Stimulated activated memory B cell treated with anti-CD40 and anti-IgM and Interleukin-4, amounts not matched to agents 10 μg/mL and 1 μg/mL and 100 μg/mL, for 72 hours (primary cell): ENCODE results near the gene ZNF672.
A peak's percentile ranks its signal among the peaks of the same experiment; 100 is the strongest.
"Not testable (repeated sequence)": the region's sequence is repeated elsewhere in the genome, so short reads cannot be mapped to it uniquely, and the experiment has no call there.

Experiments used
- ATAC-seq: fragments of 150-1000 bp; cut with Tn5 transposase; 2 replicates; pipeline ENCODE4 v1.10.0; 2021
- H3K27ac Mint-ChIP-seq: one replicate; pipeline ENCODE4 v1.8.0; 2022; ENCODE audit warnings: mild to moderate bottlenecking, mixed read lengths
- H3K27me3 Mint-ChIP-seq: one replicate; pipeline ENCODE4 v1.8.0; 2022; ENCODE audit warnings: mixed read lengths
- H3K36me3 Mint-ChIP-seq: one replicate; pipeline ENCODE4 v1.8.0; 2022; ENCODE audit warnings: mixed read lengths
- H3K4me1 Mint-ChIP-seq: one replicate; pipeline ENCODE4 v1.8.0; 2022; ENCODE audit warnings: mixed read lengths
- H3K4me3 Mint-ChIP-seq: one replicate; pipeline ENCODE4 v1.8.0; 2022; ENCODE audit warnings: mild to moderate bottlenecking, moderate library complexity, mixed read lengths
- H3K9me3 Mint-ChIP-seq: one replicate; pipeline ENCODE4 v1.8.0; 2022; ENCODE audit warnings: mixed read lengths

ZNF672 gene

DNA sequence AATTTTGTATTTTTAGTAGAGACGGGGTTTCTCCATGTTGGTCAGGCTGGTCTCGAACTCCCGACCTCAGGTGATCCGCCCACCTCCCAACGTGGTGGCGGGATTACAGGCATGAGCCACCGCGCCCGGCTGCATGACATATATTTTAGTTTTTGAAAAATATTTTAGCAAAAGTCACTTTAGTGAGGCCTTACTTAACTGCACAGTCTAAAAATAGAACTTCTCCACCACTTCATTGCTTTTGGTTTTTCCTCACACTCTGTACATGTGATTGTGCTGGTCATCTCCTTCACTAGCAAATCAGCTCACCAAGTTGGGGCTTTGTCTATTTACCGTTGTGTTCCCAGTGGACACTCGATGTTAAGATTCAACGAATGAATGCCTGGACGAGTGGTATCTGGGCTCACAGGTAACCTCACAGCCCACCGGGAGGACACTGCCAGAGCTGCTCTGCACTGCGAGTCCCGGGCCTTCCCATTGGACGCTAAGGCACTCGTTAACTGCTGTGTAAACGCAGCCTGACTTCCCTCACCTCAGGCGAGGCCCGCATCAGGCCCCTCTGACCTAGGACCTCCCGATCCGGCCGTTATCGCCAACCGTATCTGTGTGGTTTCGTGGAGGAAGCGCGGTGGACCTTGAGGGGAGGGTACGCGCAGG, 34.9 kb downstream of the ZNF672 start:
- H3K9me3 Mint-ChIP-seq, result no peaks in the 10 kb centered on the region

DNA sequence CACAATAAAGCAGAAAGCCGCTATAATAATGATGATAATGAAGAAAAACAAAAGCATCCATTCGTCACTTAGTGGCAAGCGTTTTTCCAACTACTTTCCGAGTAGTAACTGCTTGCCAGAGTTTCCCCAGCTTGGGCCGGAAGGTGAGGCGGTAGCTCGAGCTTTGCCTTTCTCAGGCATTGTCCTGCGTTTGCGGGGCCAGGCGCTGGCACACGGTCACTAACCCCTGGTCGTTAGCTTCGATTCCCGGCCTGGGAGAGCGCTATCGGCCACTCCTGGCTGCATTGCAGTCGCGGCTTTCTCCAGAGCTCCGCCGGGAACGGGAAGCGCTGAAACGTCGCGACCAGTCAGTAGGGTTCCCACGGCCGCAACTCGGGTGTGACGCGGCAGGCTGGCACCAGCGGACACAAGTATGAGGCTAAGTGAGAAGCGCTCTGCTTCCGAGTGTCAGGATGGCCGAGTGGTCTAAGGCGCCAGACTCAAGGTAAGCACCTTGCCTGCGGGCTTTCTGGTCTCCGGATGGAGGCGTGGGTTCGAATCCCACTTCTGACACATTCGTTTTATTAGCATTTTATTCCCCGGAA, 35.5 kb downstream of the ZNF672 start:
- Mint-ChIP-seq H3K27ac (peak overlapping the region; percentile 89), H3K36me3 (no peaks in the 10 kb centered on the region), H3K27me3 (no peaks in the 10 kb centered on the region), H3K4me1 (peaks cover 21% of the 10 kb centered on the region), H3K9me3 (no peaks in the 10 kb centered on the region), H3K4me3 (peak overlapping the region; percentile 98)
- peak; percentile 92 for ATAC-seq

More for the DNA sequence above, 34.9 kb downstream of the ZNF672 start:
- Mint-ChIP-seq H3K27ac (peak overlapping the region; percentile 89), H3K36me3 (no peaks in the 10 kb centered on the region), H3K4me1 (peaks cover 21% of the 10 kb centered on the region), H3K27me3 (no peaks in the 10 kb centered on the region), H3K4me3 (peak overlapping the region; percentile 98)
- peak; percentile 58 for ATAC-seq

GRCh38 chr1:248873993-248874533, 36.0 kb downstream of the ZNF672 start:
- Mint-ChIP-seq H3K27ac (peak overlapping the region; percentile 89), H3K36me3 (no peaks in the 10 kb centered on the region), H3K9me3 (no peaks in the 10 kb centered on the region), H3K27me3 (no peaks in the 10 kb centered on the region), H3K4me1 (peaks cover 21% of the 10 kb centered on the region), H3K4me3 (peak overlapping the region; percentile 98)
- peak; percentile 85 for ATAC-seq

DNA sequence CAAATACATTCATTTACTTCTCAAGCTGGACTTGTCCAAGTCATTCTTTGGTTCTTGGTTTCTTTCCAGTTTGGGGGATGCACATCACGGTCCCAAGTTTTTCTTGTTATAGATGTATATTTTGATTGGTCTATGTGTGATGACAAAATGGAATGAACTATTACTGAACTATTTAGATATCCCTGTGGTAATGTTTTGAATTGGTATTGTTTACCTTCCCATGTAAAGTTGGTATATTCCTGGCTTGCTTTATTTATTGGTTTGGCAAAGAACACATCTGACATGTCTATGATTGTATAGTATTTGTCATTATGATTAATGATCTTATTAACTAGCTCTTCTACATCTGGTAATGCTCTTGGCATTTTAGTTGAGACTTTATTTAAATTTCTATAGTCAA, 43.2 kb downstream of the ZNF672 start:
- H3K27ac Mint-ChIP-seq, result no peak overlapping the region
- no peaks in the 10 kb centered on the region for H3K27me3 Mint-ChIP-seq
- no peak for ATAC-seq

DNA sequence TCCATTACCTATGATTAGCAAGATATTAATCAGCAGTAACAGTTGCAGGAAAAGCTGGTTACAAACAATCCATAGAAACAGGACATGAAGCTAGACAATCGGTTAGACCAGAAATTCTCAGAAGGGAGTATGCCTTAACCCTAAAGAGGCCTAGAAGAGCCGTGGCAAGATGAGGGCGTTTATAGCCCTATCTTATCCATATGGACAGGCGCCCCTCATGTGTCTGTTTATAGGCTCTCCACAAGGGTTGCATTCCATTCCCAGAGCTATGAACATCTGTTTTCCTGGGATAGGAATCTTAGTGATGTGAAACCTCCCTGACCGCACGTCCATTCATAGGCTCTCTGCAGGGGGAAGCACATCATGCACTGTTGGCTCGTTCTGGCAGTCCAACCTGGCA, 44.4 kb downstream of the ZNF672 start:
- H3K4me3 Mint-ChIP-seq, H3K36me3 Mint-ChIP-seq, ATAC-seq, H3K27ac Mint-ChIP-seq, H3K27me3 Mint-ChIP-seq, H3K9me3 Mint-ChIP-seq: not testable (repeated sequence)
- H3K4me1 Mint-ChIP-seq, result peaks cover 15% of the 10 kb centered on the region

More for the DNA sequence above, 43.2 kb downstream of the ZNF672 start:
- no peaks in the 10 kb centered on the region for H3K36me3 Mint-ChIP-seq
- no peak overlapping the region for H3K4me3 Mint-ChIP-seq
- H3K4me1 Mint-ChIP-seq, result peaks cover 18% of the 10 kb centered on the region
- no peaks in the 10 kb centered on the region for H3K9me3 Mint-ChIP-seq

DNA sequence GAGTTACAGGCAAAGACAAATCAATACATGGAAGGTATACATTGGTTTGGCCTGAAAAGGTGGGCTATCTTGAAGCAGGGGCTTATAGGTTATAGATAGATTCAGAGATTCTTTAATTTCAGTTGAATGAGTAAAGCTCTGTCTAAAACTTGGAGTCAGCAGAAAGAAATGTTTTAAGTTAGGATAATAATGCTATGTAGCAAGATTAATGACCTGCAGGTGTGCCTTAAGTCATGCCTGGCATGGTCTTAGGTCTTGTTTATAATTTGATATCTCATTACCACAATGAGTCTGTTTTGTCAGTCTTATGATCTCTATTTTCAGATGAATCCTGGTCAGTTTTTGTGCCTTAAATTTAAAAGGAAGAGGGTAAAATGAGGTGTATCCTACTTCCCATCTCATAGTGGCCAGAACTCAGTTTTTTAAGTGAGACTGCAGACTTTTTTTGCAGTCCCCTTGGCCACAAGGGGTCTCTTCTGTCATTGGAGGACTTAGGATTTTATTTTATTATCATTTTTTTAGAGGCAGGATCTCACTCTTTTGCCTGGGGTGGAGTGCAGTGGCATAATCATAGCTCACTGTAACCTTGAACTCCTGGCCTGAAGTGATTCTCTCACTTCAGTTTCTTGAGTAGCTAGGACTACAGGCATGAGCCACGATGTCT, 46.7 kb downstream of the ZNF672 start:
- H3K4me3 Mint-ChIP-seq, result no peak overlapping the region
- H3K27ac Mint-ChIP-seq, result no peak overlapping the region
- ATAC-seq, result no peak
- no peaks in the 10 kb centered on the region for H3K27me3 Mint-ChIP-seq
- peaks cover 14% of the 10 kb centered on the region for H3K4me1 Mint-ChIP-seq
- H3K9me3 Mint-ChIP-seq, result no peaks in the 10 kb centered on the region
- H3K36me3 Mint-ChIP-seq, result no peaks in the 10 kb centered on the region

GRCh38 chr1:248885646-248886045, 47.6 kb downstream of the ZNF672 start:
- peaks cover 14% of the 10 kb centered on the region for H3K4me1 Mint-ChIP-seq
- H3K27ac Mint-ChIP-seq, result peak overlapping the region; percentile 57
- H3K9me3 Mint-ChIP-seq, result no peaks in the 10 kb centered on the region
- no peaks in the 10 kb centered on the region for H3K27me3 Mint-ChIP-seq
- no peak for ATAC-seq
- no peaks in the 10 kb centered on the region for H3K36me3 Mint-ChIP-seq
- H3K4me3 Mint-ChIP-seq, result no peak overlapping the region

- Mint-ChIP-seq H3K36me3 (no peaks in the 10 kb centered on the region), H3K4me3 (no peak overlapping the region), H3K9me3 (no peaks in the 10 kb centered on the region), H3K27ac (peak overlapping the region; percentile 57), H3K4me1 (peaks cover 14% of the 10 kb centered on the region), H3K27me3 (no peaks in the 10 kb centered on the region)
- ATAC-seq, result no peak
Measured at GRCh38 chr1:248886237-248886895, 48.3 kb downstream of the ZNF672 start.

GRCh38 chr1:248889914-248890243, 51.9 kb downstream of the ZNF672 start:
- not testable (repeated sequence) for H3K27ac Mint-ChIP-seq, ATAC-seq, H3K36me3 Mint-ChIP-seq, H3K9me3 Mint-ChIP-seq, H3K4me3 Mint-ChIP-seq, H3K27me3 Mint-ChIP-seq
- peaks cover 14% of the 10 kb centered on the region for H3K4me1 Mint-ChIP-seq

DNA sequence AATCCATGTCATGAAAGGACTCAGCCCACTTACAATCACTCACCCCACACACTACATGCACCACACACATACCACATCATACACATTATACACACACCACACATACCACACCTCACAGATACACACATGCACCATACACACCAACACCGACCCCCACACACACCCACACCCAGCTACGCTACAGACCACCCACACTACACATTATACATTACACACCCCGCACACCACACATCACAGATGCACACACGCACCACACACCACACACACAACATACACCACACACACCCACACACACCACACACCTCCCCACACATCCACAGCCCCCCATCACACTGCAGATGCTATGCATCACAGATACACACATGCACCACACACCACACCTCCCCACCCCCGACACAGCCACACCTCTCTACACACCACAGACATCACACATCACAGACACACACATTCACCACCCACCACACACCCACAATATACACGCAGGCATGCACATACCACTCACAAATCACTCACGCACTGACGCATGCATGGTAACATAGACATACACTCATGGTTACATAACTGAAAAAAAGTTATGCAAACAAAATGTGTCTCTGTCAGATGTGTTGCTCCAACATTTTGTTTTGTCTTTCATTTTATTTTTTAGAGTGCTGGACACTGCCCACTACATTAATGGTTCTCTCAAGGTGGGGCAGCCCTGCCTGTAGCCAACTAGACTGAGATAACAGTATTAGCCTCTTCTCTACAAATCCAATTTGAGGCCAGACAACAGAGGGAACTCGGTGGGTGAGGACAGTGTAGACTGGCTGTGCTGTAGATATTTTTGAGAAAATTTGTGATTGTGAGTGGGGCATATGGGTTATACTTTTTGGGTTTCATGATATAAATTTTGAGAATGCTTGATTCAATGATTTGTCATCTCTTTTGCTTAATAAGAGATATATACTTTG, 52.8 kb downstream of the ZNF672 start:
- no peak for ATAC-seq
- peaks cover 2% of the 10 kb centered on the region for H3K27me3 Mint-ChIP-seq
- peaks cover 7% of the 10 kb centered on the region for H3K4me1 Mint-ChIP-seq
- H3K9me3 Mint-ChIP-seq, result no peaks in the 10 kb centered on the region
- H3K36me3 Mint-ChIP-seq, result no peaks in the 10 kb centered on the region
- no peak overlapping the region for H3K4me3 Mint-ChIP-seq
- H3K27ac Mint-ChIP-seq, result no peak overlapping the region

DNA sequence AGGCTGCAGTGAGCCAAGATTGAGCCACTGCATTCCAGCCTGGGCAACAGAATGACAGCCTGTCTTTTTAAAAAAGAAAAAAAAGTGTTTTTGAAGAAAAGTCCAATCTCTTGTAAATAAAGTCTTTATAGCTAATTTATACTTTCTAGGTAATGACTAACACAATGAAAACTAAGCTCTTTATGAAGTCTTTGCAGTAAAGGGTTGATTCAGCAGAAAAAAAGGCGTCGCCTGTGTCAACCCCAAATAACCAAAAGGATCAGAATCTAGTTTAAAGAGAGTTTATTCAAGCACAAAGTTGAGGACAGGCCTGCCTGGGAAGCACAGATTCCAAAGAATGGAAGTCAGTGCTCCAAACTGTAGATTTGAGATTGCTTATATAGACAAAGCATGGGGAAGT, 53.7 kb downstream of the ZNF672 start:
- no peaks in the 10 kb centered on the region for H3K9me3 Mint-ChIP-seq
- H3K27ac Mint-ChIP-seq, result no peak overlapping the region
- no peaks in the 10 kb centered on the region for H3K4me1 Mint-ChIP-seq
- H3K27me3 Mint-ChIP-seq, result peaks cover 11% of the 10 kb centered on the region
- H3K4me3 Mint-ChIP-seq, result no peak overlapping the region
- no peak for ATAC-seq
- no peaks in the 10 kb centered on the region for H3K36me3 Mint-ChIP-seq

DNA sequence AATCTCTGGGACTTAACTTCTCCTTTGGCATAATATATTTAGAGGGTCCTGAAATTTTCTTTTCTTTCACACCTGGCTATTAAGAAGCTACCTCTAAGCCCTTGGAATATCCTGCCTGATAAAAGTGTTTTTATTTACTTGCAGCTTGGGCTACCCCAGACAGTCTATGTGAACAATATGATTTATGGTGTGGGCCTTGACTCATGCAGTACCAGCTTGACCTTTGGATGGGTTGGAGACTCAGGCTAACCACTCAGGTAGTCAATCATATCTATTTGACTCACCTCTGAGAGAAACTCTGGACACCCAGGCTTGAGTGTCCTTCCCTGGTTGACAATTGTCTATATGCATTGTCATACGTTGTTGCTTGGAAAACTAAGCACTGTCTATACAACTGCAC, 54.6 kb downstream of the ZNF672 start:
- H3K9me3 Mint-ChIP-seq, result no peaks in the 10 kb centered on the region

GRCh38 chr1:248894837-248895236, 56.8 kb downstream of the ZNF672 start:
- no peak overlapping the region for H3K27ac Mint-ChIP-seq
- no peaks in the 10 kb centered on the region for H3K36me3 Mint-ChIP-seq

More for the DNA sequence above, 54.6 kb downstream of the ZNF672 start:
- no peaks in the 10 kb centered on the region for H3K36me3 Mint-ChIP-seq
- peaks cover 11% of the 10 kb centered on the region for H3K27me3 Mint-ChIP-seq
- no peak overlapping the region for H3K27ac Mint-ChIP-seq
- no peak for ATAC-seq
- H3K4me3 Mint-ChIP-seq, result no peak overlapping the region
- no peaks in the 10 kb centered on the region for H3K4me1 Mint-ChIP-seq

GRCh38 chr1:248897412-248898337, 59.7 kb downstream of the ZNF672 start:
- H3K9me3 Mint-ChIP-seq, result no peaks in the 10 kb centered on the region
- no peak overlapping the region for H3K27ac Mint-ChIP-seq
- ATAC-seq, result no peak
- peaks cover 32% of the 10 kb centered on the region for H3K27me3 Mint-ChIP-seq
- H3K4me3 Mint-ChIP-seq, result no peak overlapping the region
- H3K4me1 Mint-ChIP-seq, result no peaks in the 10 kb centered on the region
- no peaks in the 10 kb centered on the region for H3K36me3 Mint-ChIP-seq

More at GRCh38 chr1:248894837-248895236, 56.8 kb downstream of the ZNF672 start:
- ATAC-seq, result no peak
- Mint-ChIP-seq H3K4me3 (no peak overlapping the region), H3K4me1 (no peaks in the 10 kb centered on the region), H3K27me3 (peaks cover 32% of the 10 kb centered on the region), H3K9me3 (no peaks in the 10 kb centered on the region)
